ENCODE results near the gene ERG.

Gene ERG

GRCh38 chr21:38507374-38507942, 9.2 kb upstream of the ERG start:
- ATAC-seq (no peak), DNase-seq (no peak)
- Mint-ChIP-seq H3K9me3 (no peaks in the 10 kb centered on the region), H3K4me3 (no peak overlapping the region), H3K27me3 (peaks cover 22% of the 10 kb centered on the region), H3K4me1 (peaks cover 6% of the 10 kb centered on the region), H3K36me3 (ENCODE audit: low read depth) (no peaks in the 10 kb centered on the region), H3K27ac (no peak overlapping the region)

- H3K9me3 Mint-ChIP-seq: no peaks in the 10 kb centered on the region
- no peak overlapping the region for H3K4me3 Mint-ChIP-seq
- H3K4me1 Mint-ChIP-seq: peaks cover 6% of the 10 kb centered on the region
- H3K36me3 Mint-ChIP-seq (ENCODE audit: low read depth): no peaks in the 10 kb centered on the region
- ATAC-seq (no peak), DNase-seq (no peak)
- no peak overlapping the region for H3K27ac Mint-ChIP-seq
- H3K27me3 Mint-ChIP-seq: peaks cover 24% of the 10 kb centered on the region
Measured at GRCh38 chr21:38506661-38507281, 8.5 kb upstream of the ERG start.

- H3K9me3 Mint-ChIP-seq: no peaks in the 10 kb centered on the region
- H3K27me3 Mint-ChIP-seq: peaks cover 27% of the 10 kb centered on the region
- no peak for DNase-seq
- H3K36me3 Mint-ChIP-seq (ENCODE audit: low read depth): no peaks in the 10 kb centered on the region
- H3K4me1 Mint-ChIP-seq: peaks cover 6% of the 10 kb centered on the region
- H3K4me3 Mint-ChIP-seq: no peak overlapping the region
- no peak for ATAC-seq
- no peak overlapping the region for H3K27ac Mint-ChIP-seq
Measured at GRCh38 chr21:38505654-38506523, 7.6 kb upstream of the ERG start.

- no peaks in the 10 kb centered on the region for H3K9me3 Mint-ChIP-seq
- H3K27ac Mint-ChIP-seq: no peak overlapping the region
- H3K27me3 Mint-ChIP-seq: peaks cover 38% of the 10 kb centered on the region
- no peak for DNase-seq
- H3K4me1 Mint-ChIP-seq: peaks cover 6% of the 10 kb centered on the region
- H3K36me3 Mint-ChIP-seq (ENCODE audit: low read depth): no peaks in the 10 kb centered on the region
- H3K4me3 Mint-ChIP-seq: no peak overlapping the region
- no peak for ATAC-seq
Measured at GRCh38 chr21:38504066-38504465, 5.8 kb upstream of the ERG start.

GRCh38 chr21:38503583-38503982, 5.3 kb upstream of the ERG start:
- Mint-ChIP-seq H3K27me3 (peaks cover 42% of the 10 kb centered on the region), H3K9me3 (no peaks in the 10 kb centered on the region), H3K4me1 (peaks cover 6% of the 10 kb centered on the region), H3K4me3 (no peak overlapping the region), H3K27ac (no peak overlapping the region), H3K36me3 (ENCODE audit: low read depth) (no peaks in the 10 kb centered on the region)
- ATAC-seq (no peak), DNase-seq (no peak)

- H3K27ac Mint-ChIP-seq: no peak overlapping the region
Measured at GRCh38 chr21:38500073-38500472, 1.8 kb upstream of the ERG start.

DNA sequence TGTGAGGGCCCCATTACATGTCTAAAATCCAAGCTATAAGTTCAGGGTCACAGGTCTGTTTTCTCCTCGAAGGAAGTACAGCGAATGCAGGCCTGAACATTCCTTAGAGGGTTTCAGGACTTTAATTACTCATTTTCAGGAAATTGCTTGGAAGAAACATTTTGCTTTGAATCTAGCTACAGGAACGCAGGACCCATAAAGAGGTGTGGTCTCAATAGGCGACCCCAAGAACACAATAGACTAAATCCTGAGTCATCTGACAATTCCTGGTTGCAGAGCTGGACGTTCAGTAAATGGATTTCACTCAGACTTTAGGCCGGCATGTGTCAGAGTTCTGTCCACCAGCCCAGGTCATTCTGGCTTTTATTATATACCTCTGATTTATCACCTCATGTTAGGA, 1.0 kb upstream of the ERG start:
- Mint-ChIP-seq H3K9me3 (peaks cover 4% of the 10 kb centered on the region), H3K4me3 (no peak overlapping the region), H3K27ac (no peak overlapping the region), H3K27me3 (peaks cover 59% of the 10 kb centered on the region), H3K36me3 (ENCODE audit: low read depth) (no peaks in the 10 kb centered on the region), H3K4me1 (peaks cover 3% of the 10 kb centered on the region)
- ATAC-seq (no peak), DNase-seq (no peak)

More at GRCh38 chr21:38500073-38500472, 1.8 kb upstream of the ERG start:
- Mint-ChIP-seq H3K9me3 (peaks cover 4% of the 10 kb centered on the region), H3K27me3 (peaks cover 54% of the 10 kb centered on the region), H3K4me3 (no peak overlapping the region), H3K36me3 (ENCODE audit: low read depth) (no peaks in the 10 kb centered on the region), H3K4me1 (peaks cover 3% of the 10 kb centered on the region)
- DNase-seq: no peak
- no peak for ATAC-seq

- DNase-seq (no peak), ATAC-seq (no peak)
- Mint-ChIP-seq H3K4me3 (no peak overlapping the region), H3K36me3 (ENCODE audit: low read depth) (no peaks in the 10 kb centered on the region), H3K9me3 (peaks cover 4% of the 10 kb centered on the region), H3K4me1 (peaks cover 3% of the 10 kb centered on the region), H3K27ac (no peak overlapping the region), H3K27me3 (peaks cover 59% of the 10 kb centered on the region)
Measured at GRCh38 chr21:38496224-38496623, 2.1 kb downstream of the ERG start.

- no peak for ATAC-seq
- no peak overlapping the region for H3K27ac Mint-ChIP-seq
Measured at GRCh38 chr21:38495696-38496095, 2.6 kb downstream of the ERG start.

DNA sequence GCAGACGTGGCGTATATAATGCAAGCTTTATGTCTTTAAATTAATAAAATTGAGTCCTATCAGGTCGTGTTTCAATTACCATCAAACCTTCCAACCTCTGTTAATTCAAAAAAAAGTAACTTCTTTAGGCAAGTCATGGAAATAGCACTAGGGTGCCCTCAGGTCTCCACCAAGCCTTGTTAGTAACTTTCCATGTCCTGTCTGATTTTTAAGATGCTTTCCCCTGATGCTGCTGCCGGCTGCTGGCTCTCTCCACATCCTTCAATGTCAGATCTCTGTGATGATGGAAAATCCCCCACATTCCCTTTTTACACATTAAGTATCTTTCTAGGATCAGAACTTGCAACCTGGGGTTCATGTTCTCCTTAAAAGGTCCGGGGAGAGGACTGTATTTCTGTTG, 3.0 kb downstream of the ERG start:
- Mint-ChIP-seq H3K9me3 (peaks cover 4% of the 10 kb centered on the region), H3K36me3 (ENCODE audit: low read depth) (no peaks in the 10 kb centered on the region), H3K27ac (no peak overlapping the region), H3K27me3 (peaks cover 60% of the 10 kb centered on the region), H3K4me3 (no peak overlapping the region), H3K4me1 (peaks cover 3% of the 10 kb centered on the region)
- ATAC-seq (no peak), DNase-seq (no peak)

More at GRCh38 chr21:38495696-38496095, 2.6 kb downstream of the ERG start:
- Mint-ChIP-seq H3K27me3 (peaks cover 62% of the 10 kb centered on the region), H3K4me3 (no peak overlapping the region), H3K4me1 (peaks cover 3% of the 10 kb centered on the region), H3K9me3 (peaks cover 4% of the 10 kb centered on the region), H3K36me3 (ENCODE audit: low read depth) (no peaks in the 10 kb centered on the region)
- no peak for DNase-seq

DNA sequence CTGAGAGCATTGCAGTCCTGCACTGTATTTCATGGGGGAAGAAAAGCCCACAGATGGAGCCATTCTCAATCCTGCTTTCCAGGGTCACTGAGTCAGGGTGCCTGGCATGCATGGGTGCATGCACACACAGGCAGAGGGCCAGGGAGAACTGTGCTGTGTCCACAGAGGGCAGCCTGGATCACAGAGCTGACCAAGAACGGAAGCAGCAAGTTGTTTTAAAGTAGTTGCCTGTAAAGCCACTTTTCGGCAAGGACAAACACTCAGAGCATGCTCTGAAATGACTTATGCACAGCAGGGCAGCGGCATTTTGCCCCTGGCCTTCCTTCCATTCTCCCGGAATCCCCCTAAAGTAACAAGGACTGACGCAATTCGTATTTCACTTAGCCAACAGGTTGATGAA, 3.6 kb downstream of the ERG start:
- DNase-seq: no peak
- Mint-ChIP-seq H3K4me3 (no peak overlapping the region), H3K27me3 (peaks cover 55% of the 10 kb centered on the region), H3K36me3 (ENCODE audit: low read depth) (no peaks in the 10 kb centered on the region), H3K27ac (no peak overlapping the region), H3K9me3 (peaks cover 4% of the 10 kb centered on the region), H3K4me1 (peaks cover 3% of the 10 kb centered on the region)
- ATAC-seq: no peak

DNA sequence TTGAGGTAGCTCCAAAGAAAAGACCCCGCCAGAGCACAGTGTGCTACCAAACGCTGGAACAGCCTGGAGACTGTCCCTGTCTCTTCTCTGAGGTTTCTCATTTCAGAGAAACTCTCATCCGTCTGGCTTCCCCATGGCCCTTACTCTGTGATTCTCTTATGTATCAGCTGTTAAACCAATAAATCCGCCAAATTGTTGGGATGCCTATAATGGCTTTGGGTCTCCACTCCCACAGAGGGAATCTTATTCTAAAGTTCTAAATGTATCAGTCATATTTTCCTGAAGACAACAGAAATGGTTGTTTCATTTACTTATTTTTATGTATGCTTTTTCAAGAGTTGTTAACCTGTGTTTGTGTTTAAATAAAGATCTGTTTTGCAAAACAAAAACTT, 4.0 kb downstream of the ERG start:
- peaks cover 52% of the 10 kb centered on the region for H3K27me3 Mint-ChIP-seq
- H3K4me3 Mint-ChIP-seq: no peak overlapping the region
- ATAC-seq (no peak), DNase-seq (no peak)
- peaks cover 4% of the 10 kb centered on the region for H3K9me3 Mint-ChIP-seq
- peaks cover 3% of the 10 kb centered on the region for H3K4me1 Mint-ChIP-seq
- H3K36me3 Mint-ChIP-seq (ENCODE audit: low read depth): no peaks in the 10 kb centered on the region
- no peak overlapping the region for H3K27ac Mint-ChIP-seq

DNA sequence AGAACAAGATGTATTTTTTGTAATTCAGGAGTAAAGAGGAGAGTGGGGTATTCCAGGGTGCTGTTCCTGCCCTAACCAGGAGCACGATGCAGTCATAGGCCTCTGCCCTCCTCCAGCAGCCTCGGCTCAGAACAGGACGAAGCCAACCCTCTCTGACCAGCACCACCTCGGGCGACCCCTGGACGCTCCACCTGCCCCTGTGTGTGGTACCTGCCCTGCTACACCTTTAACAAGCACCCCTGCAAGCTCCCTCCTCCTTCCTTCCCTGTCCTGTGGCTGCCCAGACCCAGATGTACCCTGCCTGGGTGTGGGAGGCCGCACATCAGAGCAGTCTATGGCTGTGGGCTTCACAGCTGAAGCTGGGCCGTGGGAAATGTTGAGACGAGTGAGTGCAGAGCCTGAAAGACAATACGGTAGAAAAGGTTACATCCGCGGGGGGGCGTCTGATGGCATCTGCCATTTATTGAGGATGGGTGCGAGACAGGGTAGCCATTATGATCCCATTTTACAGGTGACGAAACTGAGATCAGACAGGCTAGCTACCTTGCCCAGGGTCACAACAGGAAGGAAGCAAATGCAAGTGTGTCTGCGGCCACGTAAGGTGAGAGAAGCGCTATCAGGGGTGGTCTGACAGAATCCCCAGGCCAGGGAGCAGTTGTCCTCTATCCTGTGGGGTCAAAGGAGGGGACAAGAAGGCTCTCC, 4.6 kb downstream of the ERG start:
- Mint-ChIP-seq H3K4me3 (no peak overlapping the region), H3K9me3 (peaks cover 4% of the 10 kb centered on the region), H3K4me1 (peaks cover 3% of the 10 kb centered on the region), H3K36me3 (ENCODE audit: low read depth) (no peaks in the 10 kb centered on the region), H3K27me3 (peaks cover 48% of the 10 kb centered on the region), H3K27ac (no peak overlapping the region)
- no peak for ATAC-seq
- DNase-seq: no peak

- no peak for ATAC-seq
- DNase-seq: no peak
- no peaks in the 10 kb centered on the region for H3K4me1 Mint-ChIP-seq
- H3K4me3 Mint-ChIP-seq: no peak overlapping the region
- no peak overlapping the region for H3K27ac Mint-ChIP-seq
- no peaks in the 10 kb centered on the region for H3K9me3 Mint-ChIP-seq
- H3K27me3 Mint-ChIP-seq: peaks cover 36% of the 10 kb centered on the region
- H3K36me3 Mint-ChIP-seq (ENCODE audit: low read depth): no peaks in the 10 kb centered on the region
Measured at GRCh38 chr21:38492007-38492406, 6.3 kb downstream of the ERG start.
